ENCODE measurements around the gene NKTR. TPM values are rescaled to one million over a fixed set of nuclear protein-coding genes. Genes with fewer than 3 reads are reported as not detected.

The NKTR gene
- total RNA-seq, 1 donor from 2014 or later, result 23.6 TPM

GRCh38 chr3:42658091-42658770, 57.7 kb downstream of the NKTR start:
- ATAC-seq (no peak), DNase-seq (peak; percentile 35)
- intact Hi-C loops (cut with micrococcal nuclease), result no loop called here

- DNase-seq (peak; percentile 35), ATAC-seq (no peak)
- intact Hi-C loops (cut with micrococcal nuclease), result no loop called here
Observed at GRCh38 chr3:42658771-42659390, 58.4 kb downstream of the NKTR start.

GRCh38 chr3:42659451-42660130, 59.1 kb downstream of the NKTR start:
- ATAC-seq (peak; percentile 4), DNase-seq (peak; percentile 52)
- intact Hi-C loops (cut with micrococcal nuclease), result no loop called here

- intact Hi-C loops (cut with micrococcal nuclease), result no loop called here
- ATAC-seq (peak; percentile 39), DNase-seq (peak; percentile 81)
Observed at GRCh38 chr3:42660131-42660715, 59.7 kb downstream of the NKTR start.

- intact Hi-C loops (cut with micrococcal nuclease), result no loop called here
Observed at GRCh38 chr3:42660898-42661297, 60.4 kb downstream of the NKTR start.

GRCh38 chr3:42661593-42662022, 61.1 kb downstream of the NKTR start:
- DNase-seq (peak; percentile 28), ATAC-seq (no peak)
- intact Hi-C loops (cut with micrococcal nuclease), result no loop called here

More at GRCh38 chr3:42660898-42661297, 60.4 kb downstream of the NKTR start:
- ATAC-seq (peak; percentile 50), DNase-seq (peak; percentile 62)

GRCh38 chr3:42662037-42662812, 61.7 kb downstream of the NKTR start:
- ATAC-seq (no peak), DNase-seq (no peak)
- intact Hi-C loops (cut with micrococcal nuclease), result no loop called here

GRCh38 chr3:42662813-42663535, 62.5 kb downstream of the NKTR start:
- no peak for DNase-seq
- no peak for ATAC-seq
- intact Hi-C loops (cut with micrococcal nuclease), result no loop called here

GRCh38 chr3:42663581-42664437, 63.3 kb downstream of the NKTR start:
- DNase-seq (peak; percentile 37), ATAC-seq (no peak)
- intact Hi-C loops (cut with micrococcal nuclease), result no loop called here

GRCh38 chr3:42664438-42664803, 63.9 kb downstream of the NKTR start:
- intact Hi-C loops (cut with micrococcal nuclease), result no loop called here
- no peak for ATAC-seq
- DNase-seq, result no peak

- intact Hi-C loops (cut with micrococcal nuclease), result no loop called here
- ATAC-seq (no peak), DNase-seq (no peak)
Observed at GRCh38 chr3:42665050-42665878, 64.8 kb downstream of the NKTR start.

GRCh38 chr3:42666022-42666421, 65.5 kb downstream of the NKTR start:
- DNase-seq, result no peak
- peak; percentile 5 for ATAC-seq
- intact Hi-C loops (cut with micrococcal nuclease), result no loop called here

- DNase-seq (no peak), ATAC-seq (peak; percentile 54)
- intact Hi-C loops (cut with micrococcal nuclease), result no loop called here
Observed at GRCh38 chr3:42666577-42666998, 66.1 kb downstream of the NKTR start.

GRCh38 chr3:42667096-42667522, 66.6 kb downstream of the NKTR start:
- intact Hi-C loops (cut with micrococcal nuclease), result no loop called here
- ATAC-seq (peak; percentile 13), DNase-seq (no peak)

GRCh38 chr3:42667523-42668412, 67.3 kb downstream of the NKTR start:
- intact Hi-C loops (cut with micrococcal nuclease), result no loop called here
- DNase-seq, result no peak
- ATAC-seq, result peak; percentile 1

- intact Hi-C loops (cut with micrococcal nuclease), result no loop called here
- ATAC-seq (no peak), DNase-seq (no peak)
Observed at GRCh38 chr3:42668413-42668760, 67.9 kb downstream of the NKTR start.
